ENCODE measurements around the gene CCDC178. TPM values are rescaled to one million over a fixed set of nuclear protein-coding genes. Genes with fewer than 3 reads are reported as not detected.

Gene CCDC178
- 1 to 10 TPM; 3.2 to 5.9 TPM for total RNA-seq

GRCh38 chr18:33440060-33441043 is at the start of gene CCDC178:
Gene CCDC178 (minus strand): TSS chr18:33440721. CDS start chr18:33412088, 28,633 bp downstream.
- peak; percentile 31 for DNase-seq (ENCODE audit: low spot score)
- Histone ChIP-seq H3K9me3 (no peaks in the 10 kb centered on the region), H3K27ac (peak within 1 kb of the TSS; percentile 56 to 71), H3K27me3 (replicated peaks; ENCODE audit: insufficient read depth) (no peaks in the 10 kb centered on the region), H3K4me1 (replicated peaks) (no peaks in the 10 kb centered on the region), H3K4me3 (peak within 1 kb of the TSS; percentile 44 to 50), H3K36me3 (no peaks in the 10 kb centered on the region)
- TF ChIP-seq POLR2A (IDR thresholded peaks at IDR 0.05) (no peak), CTCF (IDR thresholded peaks at IDR 0.05) (peak in 3 of 4 experiments; percentile 28 to 48 (median 48)), POLR2AphosphoS5 (IDR thresholded peaks at IDR 0.05) (no peak)
- intact Hi-C loops (cut with DNase I) = no loop called here
- WGBS = 1% methylated on average over 77 of the region's 77 CpGs

- no peaks in the 10 kb centered on the region for H3K36me3 ChIP-seq
- no peak for DNase-seq (ENCODE audit: low spot score)
- TF ChIP-seq CTCF (IDR thresholded peaks at IDR 0.05) = no peak
- TF ChIP-seq POLR2AphosphoS5 (IDR thresholded peaks at IDR 0.05) = no peak
- no peak for TF ChIP-seq POLR2A (IDR thresholded peaks at IDR 0.05)
- H3K4me3 ChIP-seq = no peak overlapping the region
- H3K4me1 ChIP-seq (replicated peaks) = no peaks in the 10 kb centered on the region
- H3K27me3 ChIP-seq (replicated peaks; ENCODE audit: insufficient read depth) = no peaks in the 10 kb centered on the region
- intact Hi-C loops (cut with DNase I) = no loop called here
- no peak overlapping the region for H3K27ac ChIP-seq
- 89% methylated on average over 1 of the region's 1 CpG for WGBS
- no peaks in the 10 kb centered on the region for H3K9me3 ChIP-seq
Measured at GRCh38 chr18:33483908-33484307, 43.4 kb upstream of the CCDC178 start.

- Histone ChIP-seq H3K4me3 (no peak overlapping the region), H3K27ac (no peak overlapping the region), H3K9me3 (no peaks in the 10 kb centered on the region), H3K27me3 (replicated peaks; ENCODE audit: insufficient read depth) (no peaks in the 10 kb centered on the region), H3K36me3 (no peaks in the 10 kb centered on the region), H3K4me1 (replicated peaks) (no peaks in the 10 kb centered on the region)
- DNase-seq (ENCODE audit: low spot score) = no peak
- intact Hi-C loops (cut with DNase I) = no loop called here
- TF ChIP-seq CTCF (IDR thresholded peaks at IDR 0.05) (no peak), POLR2AphosphoS5 (IDR thresholded peaks at IDR 0.05) (no peak), POLR2A (IDR thresholded peaks at IDR 0.05) (no peak)
- 41% methylated on average over 3 of the region's 3 CpGs for WGBS
Measured at GRCh38 chr18:33472509-33472908, 32.0 kb upstream of the CCDC178 start.

- Histone ChIP-seq H3K4me3 (no peak overlapping the region), H3K27me3 (replicated peaks; ENCODE audit: insufficient read depth) (no peaks in the 10 kb centered on the region), H3K9me3 (no peaks in the 10 kb centered on the region), H3K27ac (no peak overlapping the region), H3K36me3 (no peaks in the 10 kb centered on the region), H3K4me1 (replicated peaks) (no peaks in the 10 kb centered on the region)
- TF ChIP-seq POLR2AphosphoS5 (IDR thresholded peaks at IDR 0.05) = no peak
- no peak for TF ChIP-seq CTCF (IDR thresholded peaks at IDR 0.05)
- TF ChIP-seq POLR2A (IDR thresholded peaks at IDR 0.05) = no peak
- 50% methylated on average over 2 of the region's 2 CpGs for WGBS
- intact Hi-C loops (cut with DNase I) = no loop called here
- DNase-seq (ENCODE audit: low spot score) = no peak
Measured at GRCh38 chr18:33470216-33470615, 29.7 kb upstream of the CCDC178 start.

Data from prostate gland (tissue), 2 donors.